IMR-90 (cell line): Measurements from ENCODE around the gene SLC25A28.
"Not testable (repeated sequence)": the region's sequence is repeated elsewhere in the genome, so short reads cannot be mapped to it uniquely, and the experiment has no call there.

Experiments used
- CTCF ChIP-seq: conservative IDR thresholded peaks from 2 replicates; pipeline ENCODE4 v1.5.1; 2012; ENCODE audit warnings: mild to moderate bottlenecking, low read depth, low read length, improper control_type of control experiment
- POLR2A ChIP-seq: IDR thresholded peaks from 2 replicates; pipeline ENCODE4 v1.6.1; 2012; ENCODE audit warnings: mild to moderate bottlenecking, low read depth, low read length
- SMC3 ChIP-seq: fragments of 150-350 bp; IDR thresholded peaks from 2 replicates; pipeline ENCODE4 v1.6.1; 2016; ENCODE audit warnings: low read depth, mild to moderate bottlenecking, antibody characterized with exemption, low read length, moderate library complexity

DNA sequence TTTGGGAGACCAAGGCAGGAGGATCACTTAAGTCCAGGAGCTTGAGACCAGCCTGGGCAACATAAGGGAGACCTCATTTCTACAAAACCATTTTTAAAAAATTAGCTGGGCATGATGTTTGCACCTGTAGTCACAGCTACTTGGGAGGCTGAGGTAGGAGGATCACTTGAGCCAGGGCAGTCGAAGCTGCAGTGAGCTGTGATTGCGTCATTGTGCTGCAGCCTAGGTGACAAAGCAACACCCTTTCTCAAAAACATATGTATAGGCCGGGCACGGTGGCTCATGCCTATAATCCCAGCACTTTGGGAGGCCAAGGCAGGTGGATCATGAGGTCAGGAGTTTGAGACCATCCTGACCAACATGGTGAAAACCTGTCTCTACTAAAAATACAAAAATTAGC, 23.5 kb downstream of the SLC25A28 start:
- TF ChIP-seq SMC3, CTCF, POLR2A: not testable (repeated sequence)
